Retinal pigment epithelial cell (primary cell): ENCODE results near the gene GLS.

Experiments used
- DNase-seq: peaks from one replicate; pipeline ENCODE4 v3.0.0-alpha.2; 2010; ENCODE audit warnings: low read depth
- H3K4me3 ChIP-seq: 2 replicates; pipeline ENCODE4 v1.5.1; 2011; ENCODE audit warnings: mild to moderate bottlenecking, low read length, control low read depth, moderate library complexity
- TF ChIP-seq, protein P1 (sequence below): conservative IDR thresholded peaks from 2 replicates; pipeline ENCODE4 v1.5.1; 2011; ENCODE audit warnings: low read depth, low read length, control low read depth, inconsistent platforms

GLS gene

DNA sequence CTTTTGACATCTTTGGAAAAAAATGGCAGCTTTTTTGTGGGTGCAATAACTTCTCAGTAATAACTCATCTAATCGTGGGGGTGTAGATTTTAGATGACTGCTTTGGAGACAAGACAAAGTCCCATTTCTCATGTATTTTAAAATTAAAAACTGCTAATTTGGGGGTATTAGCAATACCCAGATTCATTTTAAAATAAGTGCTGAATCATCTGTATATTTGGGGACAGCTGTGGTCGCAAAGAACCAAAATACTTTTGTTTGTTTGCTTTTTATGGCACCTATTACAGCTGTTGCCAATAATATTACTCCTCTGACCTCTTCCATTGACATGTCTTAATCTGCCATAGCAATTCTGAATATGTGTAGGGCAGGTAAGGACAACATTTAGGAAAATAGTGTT is 87.9 kb downstream of the GLS start:
- H3K4me3 ChIP-seq, result no peak overlapping the region
- DNase-seq, result no peak
- TF ChIP-seq, protein P1, sequence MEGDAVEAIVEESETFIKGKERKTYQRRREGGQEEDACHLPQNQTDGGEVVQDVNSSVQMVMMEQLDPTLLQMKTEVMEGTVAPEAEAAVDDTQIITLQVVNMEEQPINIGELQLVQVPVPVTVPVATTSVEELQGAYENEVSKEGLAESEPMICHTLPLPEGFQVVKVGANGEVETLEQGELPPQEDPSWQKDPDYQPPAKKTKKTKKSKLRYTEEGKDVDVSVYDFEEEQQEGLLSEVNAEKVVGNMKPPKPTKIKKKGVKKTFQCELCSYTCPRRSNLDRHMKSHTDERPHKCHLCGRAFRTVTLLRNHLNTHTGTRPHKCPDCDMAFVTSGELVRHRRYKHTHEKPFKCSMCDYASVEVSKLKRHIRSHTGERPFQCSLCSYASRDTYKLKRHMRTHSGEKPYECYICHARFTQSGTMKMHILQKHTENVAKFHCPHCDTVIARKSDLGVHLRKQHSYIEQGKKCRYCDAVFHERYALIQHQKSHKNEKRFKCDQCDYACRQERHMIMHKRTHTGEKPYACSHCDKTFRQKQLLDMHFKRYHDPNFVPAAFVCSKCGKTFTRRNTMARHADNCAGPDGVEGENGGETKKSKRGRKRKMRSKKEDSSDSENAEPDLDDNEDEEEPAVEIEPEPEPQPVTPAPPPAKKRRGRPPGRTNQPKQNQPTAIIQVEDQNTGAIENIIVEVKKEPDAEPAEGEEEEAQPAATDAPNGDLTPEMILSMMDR, result no peak

DNA sequence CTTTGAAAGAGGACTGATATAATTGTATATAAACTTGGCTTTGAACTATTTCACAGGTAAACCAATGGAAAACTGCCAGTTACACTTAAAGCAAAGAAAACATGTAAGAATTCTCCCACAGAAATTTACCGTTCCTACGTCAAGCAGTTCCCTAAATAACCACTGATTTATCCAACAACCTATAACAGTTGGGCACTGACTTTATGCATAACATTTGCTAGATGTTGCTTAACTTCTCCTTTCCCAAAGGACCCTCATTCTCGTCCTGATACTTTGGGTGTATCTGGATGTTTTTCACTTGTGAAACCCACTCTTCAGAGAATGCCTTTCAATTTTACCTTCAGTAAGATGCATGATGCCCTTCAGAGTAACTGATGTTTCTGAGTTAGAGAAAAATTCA is 89.5 kb downstream of the GLS start:
- TF ChIP-seq, protein P1, result no peak

DNA sequence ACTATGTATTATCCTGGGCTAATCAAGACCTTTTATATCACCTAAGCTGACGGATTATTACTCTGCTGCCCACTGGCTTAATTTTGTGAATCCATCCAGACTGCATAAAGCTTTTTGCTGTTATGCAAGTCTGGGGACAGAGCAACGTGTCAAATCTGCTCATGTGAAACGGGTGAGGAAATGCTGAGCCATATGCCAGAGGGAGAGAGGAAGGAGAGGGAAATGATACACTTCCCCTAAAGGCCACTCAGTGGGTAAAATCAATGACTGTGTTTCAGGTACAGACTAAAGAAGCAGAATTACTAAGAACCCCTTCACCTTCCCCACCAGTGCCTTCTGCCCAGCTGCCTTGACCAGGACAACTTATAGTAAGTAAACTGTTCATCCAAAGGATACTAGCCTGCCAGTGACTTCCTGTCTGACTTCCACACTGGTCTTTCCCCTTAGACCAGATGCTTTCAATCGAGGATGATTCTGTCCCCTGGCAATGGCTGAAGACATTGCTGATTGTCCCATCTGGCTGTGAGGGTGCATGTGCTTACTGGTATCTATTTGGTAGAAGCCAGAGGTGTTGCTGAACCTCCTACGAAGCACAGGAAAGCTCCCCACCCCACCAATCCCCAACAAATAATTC is 90.4 kb downstream of the GLS start:
- TF ChIP-seq, protein P1, result no peak
- DNase-seq, result no peak
- H3K4me3 ChIP-seq, result no peak overlapping the region

More for the DNA sequence above, 89.5 kb downstream of the GLS start:
- H3K4me3 ChIP-seq, result no peak overlapping the region
- no peak for DNase-seq

DNA sequence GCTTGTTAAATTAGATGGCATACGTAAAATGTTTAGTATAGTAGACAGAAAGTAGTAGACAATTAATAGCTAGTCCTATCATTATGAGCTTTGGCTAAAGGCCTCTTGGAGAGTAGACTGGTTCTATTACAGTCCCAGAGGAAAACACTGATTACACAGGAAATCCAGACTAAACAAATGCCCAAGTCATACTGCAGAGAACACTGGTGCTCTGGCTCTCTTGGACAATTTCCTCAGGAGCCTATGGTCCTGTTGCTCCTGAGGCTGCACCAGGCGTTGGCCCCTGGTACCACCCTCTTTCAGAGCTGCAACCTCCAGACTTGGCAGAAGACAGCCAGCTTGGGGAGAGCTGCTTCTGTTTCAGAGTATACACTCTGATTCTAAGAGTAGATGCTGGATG is 91.6 kb downstream of the GLS start:
- DNase-seq, result no peak
- TF ChIP-seq, protein P1, result no peak
- no peak overlapping the region for H3K4me3 ChIP-seq

DNA sequence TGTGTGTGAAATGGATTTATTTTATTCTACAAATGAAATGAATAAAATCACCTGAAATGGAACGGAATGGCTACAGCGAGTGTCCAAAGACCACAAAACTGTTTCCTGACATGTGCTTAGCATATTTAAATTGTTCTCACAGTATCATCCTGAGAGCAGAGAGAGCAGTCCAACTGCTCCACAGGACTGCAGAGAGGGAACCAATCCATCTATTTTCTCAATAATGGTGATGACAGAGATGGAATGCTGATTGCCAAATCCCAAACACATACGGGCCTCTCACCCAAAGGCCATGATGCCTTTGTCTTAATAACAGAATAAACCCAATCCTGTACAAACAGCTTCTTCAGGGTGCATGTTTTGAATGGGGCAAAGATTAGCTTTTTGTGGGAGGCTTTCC is 92.2 kb downstream of the GLS start:
- no peak for DNase-seq
- TF ChIP-seq, protein P1, result no peak
- H3K4me3 ChIP-seq, result no peak overlapping the region

DNA sequence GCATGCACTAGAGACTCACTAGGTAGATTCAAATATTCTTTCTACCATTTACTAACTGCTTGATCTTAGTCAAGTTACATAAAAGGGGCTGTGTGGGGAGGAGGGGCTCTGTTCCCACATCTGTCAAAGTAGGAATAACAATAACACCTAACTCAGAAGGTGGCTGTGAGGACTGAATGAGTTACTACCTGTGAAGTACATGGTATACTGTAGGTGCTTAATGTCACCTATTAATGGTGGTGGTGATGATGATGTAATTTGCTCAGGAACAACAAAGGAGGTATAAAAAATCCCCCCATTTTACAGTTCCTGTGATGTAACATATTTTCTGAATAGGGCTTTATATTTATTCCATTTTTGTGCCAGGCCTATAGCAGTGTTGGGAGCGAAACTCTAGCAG is 92.6 kb downstream of the GLS start:
- no peak overlapping the region for H3K4me3 ChIP-seq
- TF ChIP-seq, protein P1, result no peak
- no peak for DNase-seq
